ENCODE data around the gene CD99L2.

The CD99L2 gene

DNA sequence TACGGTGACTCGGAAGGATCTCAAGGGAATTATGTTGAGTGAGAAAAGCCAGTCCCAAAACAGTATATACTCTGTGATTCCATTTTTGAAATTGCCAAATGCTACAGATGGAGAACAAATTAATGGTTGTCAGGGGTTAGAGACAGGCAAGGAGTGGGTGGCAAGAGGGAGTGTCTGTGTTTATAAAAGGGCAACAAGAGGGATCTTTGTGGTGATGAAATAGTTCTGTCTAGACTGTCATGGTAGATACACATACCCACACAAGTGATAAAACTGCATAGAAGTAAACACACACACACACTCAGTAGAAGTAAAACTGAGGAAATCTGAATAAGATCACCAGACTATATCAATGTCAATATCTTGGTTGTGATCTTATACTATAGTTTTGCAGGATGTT, 92.7 kb downstream of the CD99L2 start:
- DNase-seq (ENCODE audit: low read depth in 2 of 3, low spot score in 1 of 3), result no peak

- no peak for DNase-seq (ENCODE audit: low read depth in 2 of 3, low spot score in 1 of 3)
These were observed 105.4 kb downstream of the CD99L2 start for GRCh38 chrX:150792949-150793527.

DNA sequence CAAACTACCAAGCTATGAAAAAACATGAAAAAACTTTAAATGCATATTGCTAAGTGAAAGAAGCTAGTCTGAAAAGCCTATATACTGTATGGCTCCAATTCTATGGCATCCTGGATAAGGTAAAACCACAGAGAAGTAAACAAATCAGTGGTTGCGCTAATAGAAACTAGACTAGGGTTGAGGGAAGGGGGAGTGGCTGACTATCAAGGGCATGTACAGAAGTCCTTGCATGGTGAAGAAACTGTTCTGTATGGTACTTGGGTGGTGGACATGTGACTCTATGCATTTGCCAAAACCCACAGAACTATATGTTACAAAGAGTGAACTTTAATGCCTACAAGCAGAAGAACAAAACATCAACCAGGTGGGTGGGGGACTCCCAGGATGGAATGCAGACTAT, 108.4 kb downstream of the CD99L2 start:
- DNase-seq (ENCODE audit: low read depth in 2 of 3, low spot score in 1 of 3), result no peak

GRCh38 chrX:150781677-150782076, 116.8 kb downstream of the CD99L2 start:
- no peak for DNase-seq (ENCODE audit: low read depth in 2 of 3, low spot score in 1 of 3)

GRCh38 chrX:150779385-150779784, 119.1 kb downstream of the CD99L2 start:
- no peak for DNase-seq (ENCODE audit: low read depth in 2 of 3, low spot score in 1 of 3)

- DNase-seq (ENCODE audit: low read depth in 2 of 3, low spot score in 1 of 3), result no peak
These were observed 121.0 kb downstream of the CD99L2 start for GRCh38 chrX:150777328-150777992.

- no peak for DNase-seq (ENCODE audit: low read depth in 2 of 3, low spot score in 1 of 3)
These were observed 122.7 kb downstream of the CD99L2 start for GRCh38 chrX:150775569-150776350.

DNA sequence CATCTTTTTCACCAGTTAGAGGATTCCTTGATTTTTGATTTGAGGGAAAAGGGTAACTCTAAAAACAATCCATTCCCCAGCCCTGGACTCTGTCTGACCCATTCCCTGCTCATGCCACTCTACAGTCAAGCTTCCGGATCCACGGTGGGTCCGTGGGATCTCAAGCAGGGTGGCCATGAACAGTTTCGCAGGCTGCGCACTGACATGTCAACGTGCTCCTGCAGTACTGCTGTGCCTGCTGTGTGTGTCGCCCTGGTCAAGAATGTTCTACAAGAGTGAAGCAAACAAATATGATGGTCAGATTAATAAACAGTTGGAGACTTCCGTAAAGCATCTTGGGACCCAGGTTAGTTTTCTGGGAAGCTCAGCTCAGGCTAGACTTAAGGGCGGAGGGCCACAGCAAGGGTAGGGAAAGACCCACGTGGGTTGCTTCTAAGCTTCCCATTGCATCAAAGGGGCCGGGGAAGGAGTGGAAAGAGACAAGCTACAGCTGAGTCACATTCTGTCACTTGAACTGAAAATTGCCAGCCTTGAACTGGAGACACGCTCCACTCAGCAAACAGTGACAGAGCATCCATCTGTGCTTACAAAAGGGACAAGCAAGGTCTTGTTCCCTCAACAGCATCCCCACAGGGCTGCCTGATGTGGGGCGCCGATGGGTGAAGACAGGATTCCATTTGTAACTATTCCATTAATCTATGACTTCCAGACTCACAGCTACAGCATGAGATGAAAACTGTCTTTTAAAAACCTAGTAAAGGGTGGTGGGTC, 123.5 kb downstream of the CD99L2 start:
- DNase-seq (ENCODE audit: low read depth in 2 of 3, low spot score in 1 of 3), result no peak

- DNase-seq (ENCODE audit: low read depth in 2 of 3, low spot score in 1 of 3), result no peak
These were observed 124.8 kb downstream of the CD99L2 start for GRCh38 chrX:150773634-150774033.

- DNase-seq (ENCODE audit: low read depth in 2 of 3, low spot score in 1 of 3), result no peak
These were observed 125.4 kb downstream of the CD99L2 start for GRCh38 chrX:150773117-150773516.

DNA sequence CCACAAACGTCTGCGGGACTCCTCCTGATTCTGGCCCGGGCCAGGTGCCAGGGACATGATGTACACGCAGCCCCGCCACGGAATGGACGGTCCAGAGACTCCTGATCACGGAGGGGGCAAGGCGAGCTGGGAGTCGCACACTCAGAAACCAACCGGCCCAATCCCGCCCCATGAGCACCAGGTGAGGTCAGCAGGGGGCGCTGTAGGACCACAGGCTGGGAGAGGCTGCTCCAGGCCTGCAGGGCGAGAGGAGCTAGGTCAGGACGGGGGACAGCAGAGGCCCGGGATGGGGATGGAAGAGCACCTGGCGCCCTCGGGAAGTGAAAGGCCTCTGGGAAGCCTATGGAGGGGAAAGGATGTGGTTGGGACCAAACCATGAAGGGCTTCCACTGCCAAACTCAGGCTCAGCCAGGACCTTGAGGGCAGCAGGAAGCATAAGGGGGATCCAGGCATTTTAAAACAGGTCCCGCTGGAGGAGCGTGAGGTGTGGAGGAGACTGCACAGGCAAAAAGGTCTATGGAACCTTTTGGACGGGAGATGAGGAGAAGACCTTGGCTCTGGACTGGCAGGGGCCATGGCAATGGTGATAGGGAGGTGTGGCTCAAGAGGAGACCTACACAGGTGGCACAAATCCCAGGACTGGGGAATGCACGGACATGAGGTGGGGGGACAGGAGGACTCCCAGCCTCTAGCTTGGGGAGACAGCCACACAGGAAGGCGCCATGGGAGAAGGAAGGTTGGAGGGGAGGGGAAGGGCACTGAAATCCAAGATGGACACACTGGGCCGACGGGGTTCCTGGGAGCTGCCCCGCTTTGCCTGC, 126.1 kb downstream of the CD99L2 start:
- peak; percentile 57 to 84 (median 68) for DNase-seq (ENCODE audit: low read depth in 2 of 3, low spot score in 1 of 3)

DNA sequence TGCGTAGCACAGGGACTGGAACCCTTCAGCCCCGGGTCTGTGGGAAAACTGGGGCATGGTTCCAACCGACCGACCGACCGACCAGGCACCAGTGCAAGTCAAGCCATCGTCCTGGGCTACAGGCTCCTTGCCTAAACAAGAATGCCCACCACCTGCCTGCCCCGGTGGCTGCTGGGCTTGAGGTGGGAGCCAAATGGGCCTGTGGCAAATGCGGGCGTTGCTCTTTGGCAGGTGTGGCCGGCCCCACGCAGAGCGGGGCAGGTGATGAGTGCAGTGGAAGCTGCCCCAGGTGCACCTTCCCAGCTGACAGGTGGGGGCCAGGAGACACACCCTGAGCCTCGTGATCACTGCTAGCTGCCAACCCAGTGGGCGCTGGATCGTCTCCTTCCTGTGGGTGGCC, 127.4 kb downstream of the CD99L2 start:
- no peak for DNase-seq (ENCODE audit: low read depth in 2 of 3, low spot score in 1 of 3)

DNA sequence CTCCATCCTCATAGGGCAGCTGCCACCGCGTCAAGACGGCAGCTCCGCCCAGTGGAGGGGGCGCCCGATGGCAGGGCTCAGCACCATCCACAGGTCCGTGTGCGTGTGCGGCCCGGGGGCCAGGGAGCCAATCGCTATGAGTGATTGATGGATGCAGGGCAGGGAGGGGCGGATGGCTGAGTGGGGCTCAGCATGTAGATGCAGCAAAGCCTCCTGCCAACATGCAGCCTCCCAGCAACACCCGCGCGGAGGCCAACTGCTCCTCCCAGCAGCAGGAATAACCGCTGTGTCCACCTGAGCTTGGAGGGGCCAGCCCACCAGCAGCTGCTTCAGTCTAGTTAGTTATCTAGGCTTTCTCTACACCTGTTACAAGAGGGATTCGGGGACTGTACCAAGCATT, 127.8 kb downstream of the CD99L2 start:
- no peak for DNase-seq (ENCODE audit: low read depth in 2 of 3, low spot score in 1 of 3)

- no peak for DNase-seq (ENCODE audit: low read depth in 2 of 3, low spot score in 1 of 3)
These were observed 129.1 kb downstream of the CD99L2 start for GRCh38 chrX:150769408-150769807.

DNA sequence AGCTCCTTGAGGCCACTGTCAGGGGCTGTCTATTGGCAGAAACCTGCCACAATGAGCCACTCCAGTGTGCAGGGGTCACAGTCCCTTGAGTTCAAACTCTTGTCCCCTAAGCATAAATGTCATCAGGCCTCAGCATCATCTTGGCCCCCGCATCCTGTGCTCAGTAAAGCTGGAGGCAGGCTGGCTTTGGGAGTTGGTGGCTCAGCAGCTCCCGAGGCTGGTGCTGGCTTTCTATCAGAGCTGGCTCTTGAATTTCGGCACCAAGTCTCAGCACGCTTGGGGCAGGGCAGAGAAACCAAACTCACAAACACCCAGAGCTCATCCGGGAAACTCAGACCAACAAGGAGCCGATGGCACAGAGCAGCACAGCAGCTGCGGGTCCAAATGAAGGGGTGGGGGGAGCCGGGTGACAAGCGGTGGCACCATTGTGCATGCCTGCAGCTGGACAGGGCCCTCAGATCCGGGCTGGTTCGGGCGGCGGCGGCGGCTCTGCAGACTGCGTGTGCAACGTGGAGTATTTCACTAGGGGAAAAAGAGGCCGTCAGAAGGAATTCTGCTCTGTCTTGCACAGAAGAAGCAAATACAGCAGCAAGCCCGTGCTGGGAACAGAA, 129.8 kb downstream of the CD99L2 start:
- DNase-seq (ENCODE audit: low read depth in 2 of 3, low spot score in 1 of 3), result no peak

- DNase-seq (ENCODE audit: low read depth in 2 of 3, low spot score in 1 of 3), result no peak
These were observed 130.4 kb downstream of the CD99L2 start for GRCh38 chrX:150768132-150768485.

DNA sequence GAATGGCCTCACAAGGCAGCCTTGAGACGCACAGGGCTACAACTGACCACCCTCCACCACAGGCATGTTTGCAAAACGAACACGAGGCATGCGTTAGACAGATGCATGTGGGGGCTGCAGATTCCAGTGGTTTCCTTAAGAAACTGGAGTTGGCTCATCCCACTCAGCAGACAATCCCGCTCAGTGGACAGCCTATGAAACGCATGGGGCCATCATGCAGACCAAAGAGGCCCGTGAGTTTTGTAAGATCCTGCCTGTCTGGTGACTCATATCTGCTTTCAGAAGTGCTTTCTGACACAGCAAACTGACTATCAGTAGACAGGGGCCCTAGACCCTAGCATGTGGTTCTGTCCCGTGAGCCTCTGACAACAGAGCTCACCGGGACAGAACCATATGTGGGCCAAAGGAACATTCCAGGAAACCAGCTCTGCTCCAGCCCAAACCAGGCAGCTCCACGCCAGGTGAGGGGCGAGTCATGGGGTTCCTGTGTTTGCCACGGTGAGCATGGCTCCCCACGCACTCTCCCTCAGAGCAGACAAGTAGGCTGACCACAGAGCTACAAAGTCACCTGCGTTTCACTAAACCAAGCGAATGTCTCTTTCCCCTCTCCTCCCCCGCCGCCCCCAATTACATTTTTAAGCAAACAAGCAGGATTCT, 130.9 kb downstream of the CD99L2 start:
- no peak for DNase-seq (ENCODE audit: low read depth in 2 of 3, low spot score in 1 of 3)

- DNase-seq (ENCODE audit: low read depth in 2 of 3, low spot score in 1 of 3), result no peak
These were observed 131.4 kb downstream of the CD99L2 start for GRCh38 chrX:150767045-150767395.

DNA sequence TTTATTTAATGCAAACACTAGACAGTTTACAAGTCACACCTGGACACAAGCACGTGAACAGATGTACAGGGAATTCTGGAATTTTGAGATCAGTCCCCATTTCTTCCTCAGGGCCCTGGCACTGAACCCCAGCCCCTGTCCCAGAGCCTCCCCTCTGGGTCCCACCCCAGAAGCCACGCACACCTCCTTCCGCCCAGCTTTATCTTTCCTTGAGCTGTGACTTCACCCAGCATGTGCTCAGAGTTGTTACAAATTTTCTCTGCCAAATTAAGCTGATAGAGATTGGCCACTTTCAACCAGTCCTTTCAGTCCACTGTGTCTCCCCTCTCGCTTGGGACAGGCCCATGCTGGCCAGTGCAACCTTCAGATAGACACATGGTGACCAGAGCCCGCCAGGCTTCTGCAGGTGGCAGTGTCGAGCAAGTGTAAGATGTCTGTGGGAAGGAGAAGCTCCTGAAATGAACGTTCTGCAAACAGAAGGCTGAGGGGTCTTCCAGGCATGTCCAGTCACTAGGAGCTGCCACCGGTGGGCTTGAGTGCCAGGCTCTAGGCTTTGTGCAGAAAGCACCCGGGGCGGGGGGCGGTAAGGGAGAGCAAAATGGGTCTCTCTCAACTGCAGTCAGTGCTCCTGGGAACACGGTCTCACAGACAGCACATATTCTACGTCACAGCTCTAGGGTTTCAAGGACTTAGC, 132.0 kb downstream of the CD99L2 start:
- DNase-seq (ENCODE audit: low read depth in 2 of 3, low spot score in 1 of 3), result no peak

Measured in stimulated activated CD4-positive, alpha-beta T cell treated with anti-CD3 and anti-CD28 coated beads, Interleukin-12 subunit alpha, Interleukin-12 subunit beta, amount 100 ng/mL, for 48 hours (primary cell).